IPS-18c (cell line): ENCODE results near the gene RNF157.
"Not testable (repeated sequence)": the region's sequence is repeated elsewhere in the genome, so short reads cannot be mapped to it uniquely, and the experiment has no call there.

Experiments
- H3K4me3 ChIP-seq: 2 replicates; pipeline ENCODE4 v1.7.0; 2013; ENCODE audit warnings: low read depth, mild to moderate bottlenecking, low read length, moderate library complexity; ENCODE audit not compliant: insufficient read depth
- H3K9me3 ChIP-seq: one replicate; pipeline ENCODE4 v1.6.1; 2013; ENCODE audit warnings: mild to moderate bottlenecking, low read length, moderate library complexity; ENCODE audit not compliant: control insufficient read depth, insufficient read depth

RNF157 gene

GRCh38 chr17:76213491-76213890 is 26.8 kb downstream of the RNF157 start:
- Histone ChIP-seq H3K9me3 (no peaks in the 10 kb centered on the region), H3K4me3 (no peak overlapping the region)

- no peaks in the 10 kb centered on the region for H3K9me3 ChIP-seq
These were observed 32.2 kb downstream of the RNF157 start for GRCh38 chr17:76208120-76208519.

GRCh38 chr17:76207275-76208059 is 32.8 kb downstream of the RNF157 start:
- Histone ChIP-seq H3K4me3 (no peak overlapping the region), H3K9me3 (no peaks in the 10 kb centered on the region)

More at GRCh38 chr17:76208120-76208519, 32.2 kb downstream of the RNF157 start:
- no peak overlapping the region for H3K4me3 ChIP-seq

- H3K9me3 ChIP-seq, H3K4me3 ChIP-seq: not testable (repeated sequence)
These were observed 34.6 kb downstream of the RNF157 start for GRCh38 chr17:76205542-76206144.

GRCh38 chr17:76204277-76204676 is 36.0 kb downstream of the RNF157 start:
- Histone ChIP-seq H3K9me3 (no peaks in the 10 kb centered on the region), H3K4me3 (no peak overlapping the region)

- no peaks in the 10 kb centered on the region for H3K9me3 ChIP-seq
- H3K4me3 ChIP-seq, result no peak overlapping the region
These were observed 39.9 kb downstream of the RNF157 start for GRCh38 chr17:76200354-76200753.

- Histone ChIP-seq H3K4me3 (no peak overlapping the region), H3K9me3 (no peaks in the 10 kb centered on the region)
These were observed 40.8 kb downstream of the RNF157 start for GRCh38 chr17:76199469-76199868.

GRCh38 chr17:76198702-76199101 is 41.6 kb downstream of the RNF157 start:
- Histone ChIP-seq H3K4me3 (no peak overlapping the region), H3K9me3 (no peaks in the 10 kb centered on the region)

GRCh38 chr17:76197911-76198310 is 42.4 kb downstream of the RNF157 start:
- H3K9me3 ChIP-seq, result no peaks in the 10 kb centered on the region
- no peak overlapping the region for H3K4me3 ChIP-seq

- Histone ChIP-seq H3K4me3 (no peak overlapping the region), H3K9me3 (no peaks in the 10 kb centered on the region)
These were observed 43.6 kb downstream of the RNF157 start for GRCh38 chr17:76196675-76197074.

GRCh38 chr17:76195281-76196096 is 44.8 kb downstream of the RNF157 start:
- Histone ChIP-seq H3K9me3 (no peaks in the 10 kb centered on the region), H3K4me3 (no peak overlapping the region)

- H3K9me3 ChIP-seq, result no peaks in the 10 kb centered on the region
- no peak overlapping the region for H3K4me3 ChIP-seq
These were observed 46.7 kb downstream of the RNF157 start for GRCh38 chr17:76193591-76193990.

GRCh38 chr17:76191896-76192295 is 48.4 kb downstream of the RNF157 start:
- H3K9me3 ChIP-seq, result no peaks in the 10 kb centered on the region
- no peak overlapping the region for H3K4me3 ChIP-seq

- no peak overlapping the region for H3K4me3 ChIP-seq
- H3K9me3 ChIP-seq, result no peaks in the 10 kb centered on the region
These were observed 50.6 kb downstream of the RNF157 start for GRCh38 chr17:76189741-76190140.

- Histone ChIP-seq H3K9me3 (no peaks in the 10 kb centered on the region), H3K4me3 (no peak overlapping the region)
These were observed 51.0 kb downstream of the RNF157 start for GRCh38 chr17:76189247-76189646.

GRCh38 chr17:76188213-76189016 is 51.9 kb downstream of the RNF157 start:
- H3K9me3 ChIP-seq, result no peaks in the 10 kb centered on the region
- H3K4me3 ChIP-seq, result no peak overlapping the region

- H3K4me3 ChIP-seq, H3K9me3 ChIP-seq: not testable (repeated sequence)
These were observed 53.5 kb downstream of the RNF157 start for GRCh38 chr17:76186774-76187173.
